HG03354 (cell line): ENCODE data around the gene CRYBG3.

ENCODE experiments used
- ATAC-seq: cut with Tn5 transposase; IDR thresholded peaks from one replicate; pipeline ENCODE4 v1.9.1; 2021; ENCODE audit warnings: mild to moderate bottlenecking; ENCODE audit not compliant: unreplicated experiment, poor library complexity, severe bottlenecking

CRYBG3 gene

DNA sequence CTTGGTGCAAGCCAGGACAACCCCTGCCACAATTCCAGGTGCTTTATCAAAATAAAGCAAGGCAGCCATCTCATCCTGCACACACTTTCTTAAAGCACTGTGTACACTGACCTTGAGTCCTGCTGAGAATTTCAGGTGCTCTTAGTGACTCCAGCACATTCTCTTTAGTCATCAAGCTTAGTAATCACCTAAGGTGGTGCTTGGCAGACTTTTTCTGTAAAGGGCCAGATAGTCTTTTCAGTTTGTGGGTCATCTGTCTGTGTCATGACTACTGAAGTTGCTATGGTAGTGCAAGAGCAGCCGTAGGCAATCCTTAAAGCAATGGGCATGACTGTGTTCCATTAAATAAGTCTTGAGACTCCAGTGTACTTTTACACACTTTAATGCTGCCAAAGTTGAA is 114.0 kb downstream of the CRYBG3 start:
- ATAC-seq, result no peak

GRCh38 chr3:97937205-97937604 is 115.4 kb downstream of the CRYBG3 start:
- no peak for ATAC-seq

- no peak for ATAC-seq
These were observed 116.6 kb downstream of the CRYBG3 start for GRCh38 chr3:97938444-97938843.

- ATAC-seq, result no peak
These were observed 117.6 kb downstream of the CRYBG3 start for GRCh38 chr3:97939401-97939800.

DNA sequence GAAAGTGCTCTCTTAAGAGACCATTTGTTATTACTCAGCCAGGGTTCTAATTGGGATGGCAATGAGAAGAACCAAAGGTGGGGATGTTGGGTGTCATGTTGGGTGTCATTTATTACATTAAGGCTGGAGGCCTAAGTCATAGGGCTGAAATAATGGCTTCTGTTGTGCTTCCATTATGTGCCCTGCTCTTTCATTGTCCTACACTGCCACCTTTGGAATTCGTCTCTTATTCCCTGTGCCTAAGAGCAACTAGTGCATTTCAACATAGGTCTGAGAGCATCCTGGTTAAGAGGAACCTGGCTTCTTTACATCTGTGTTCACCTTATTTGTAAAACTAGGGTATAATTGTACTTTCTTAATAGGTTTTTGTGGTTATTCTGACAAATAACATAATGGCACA is 118.2 kb downstream of the CRYBG3 start:
- no peak for ATAC-seq

GRCh38 chr3:97942801-97943546 is 121.2 kb downstream of the CRYBG3 start:
- ATAC-seq, result no peak

- no peak for ATAC-seq
These were observed 126.7 kb downstream of the CRYBG3 start for GRCh38 chr3:97948351-97949109.

- no peak for ATAC-seq
These were observed 127.3 kb downstream of the CRYBG3 start for GRCh38 chr3:97949110-97949485.

DNA sequence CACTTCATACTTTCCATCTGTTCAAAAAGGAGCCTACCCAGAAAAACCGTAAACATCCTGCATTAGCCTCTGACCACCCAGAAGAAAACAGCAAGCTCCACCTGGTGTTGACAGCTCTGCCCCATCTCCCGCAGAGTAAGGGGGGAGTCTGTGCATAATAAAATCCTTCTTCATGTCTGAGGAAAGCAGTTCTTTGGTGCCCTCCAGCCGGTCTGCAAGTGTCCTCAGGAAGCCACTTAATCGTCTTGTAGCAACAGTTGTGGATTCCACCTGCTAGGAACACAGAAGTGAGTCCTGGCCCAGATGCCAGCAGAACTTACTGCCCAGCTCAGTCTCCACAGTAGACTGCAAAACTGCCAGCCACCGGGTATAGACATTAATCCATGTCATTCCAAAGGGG is 127.9 kb downstream of the CRYBG3 start:
- no peak for ATAC-seq

- ATAC-seq, result no peak
These were observed 128.5 kb downstream of the CRYBG3 start for GRCh38 chr3:97950360-97950759.

DNA sequence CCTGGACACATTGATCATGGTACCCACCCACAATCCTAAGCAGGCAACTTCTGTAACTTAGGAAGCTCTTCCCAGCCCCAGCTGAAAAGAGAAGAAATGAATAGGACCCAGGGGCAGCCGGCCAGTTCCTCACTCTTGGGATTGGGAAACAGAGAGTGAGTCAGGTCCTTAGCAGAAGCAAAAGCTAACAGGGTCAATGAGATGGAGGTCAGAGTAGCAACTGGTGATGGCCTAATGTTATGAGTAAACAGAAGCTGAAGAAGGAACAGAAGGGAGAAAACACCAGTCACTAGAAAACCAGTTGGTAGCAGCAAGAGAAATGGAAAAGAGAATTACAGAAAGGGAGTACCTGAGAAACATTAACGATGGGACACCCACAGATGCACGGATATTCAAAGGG is 130.5 kb downstream of the CRYBG3 start:
- no peak for ATAC-seq

- no peak for ATAC-seq
These were observed 131.1 kb downstream of the CRYBG3 start for GRCh38 chr3:97952872-97953271.

DNA sequence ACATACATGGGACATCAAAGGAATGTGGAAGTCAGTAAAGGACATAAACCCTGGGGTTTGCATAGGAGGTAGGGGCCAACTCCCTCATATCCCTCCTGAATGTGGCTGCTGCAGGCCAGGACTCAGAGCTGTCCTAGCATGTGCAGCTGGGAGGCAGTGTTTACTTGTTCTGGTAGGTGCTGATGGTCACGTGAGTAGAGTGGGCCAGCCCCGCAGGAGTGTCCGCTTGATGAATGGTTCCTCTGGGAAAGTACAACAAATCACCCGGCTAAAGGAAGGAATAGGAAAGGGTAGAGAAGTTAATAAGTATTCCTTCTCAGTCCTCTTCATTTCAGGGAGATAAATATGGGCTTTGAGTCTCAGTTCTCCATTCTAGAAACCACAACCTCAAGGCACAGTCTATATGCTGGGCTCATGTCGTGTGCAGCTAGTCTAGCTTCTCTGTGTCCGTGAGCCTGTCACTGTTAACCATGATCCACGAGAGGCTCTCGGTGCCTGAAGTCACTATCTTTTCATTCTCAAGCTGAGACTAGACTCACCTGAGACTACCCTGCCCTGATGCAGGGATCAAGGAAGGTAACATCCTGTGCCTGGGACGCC is 132.5 kb downstream of the CRYBG3 start:
- ATAC-seq, result no peak

DNA sequence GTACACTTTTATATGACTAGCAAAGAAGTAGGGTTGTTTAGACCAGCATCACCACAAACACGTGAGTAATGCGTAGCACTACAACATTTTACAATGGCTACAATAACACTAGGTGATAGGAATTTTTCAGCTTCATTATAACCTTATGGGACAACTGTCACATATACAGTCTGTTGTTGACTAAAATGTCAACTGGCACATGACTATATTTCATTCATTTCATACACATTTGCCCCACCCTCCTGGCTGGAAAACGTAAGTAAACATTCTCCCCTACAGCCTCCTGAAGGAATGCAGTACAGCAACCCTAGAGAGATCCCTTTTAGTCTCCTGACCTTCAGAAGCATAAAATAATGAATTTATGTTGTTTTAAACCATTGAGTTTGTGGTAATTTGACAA is 134.2 kb downstream of the CRYBG3 start:
- no peak for ATAC-seq

- ATAC-seq, result no peak
These were observed 136.0 kb downstream of the CRYBG3 start for GRCh38 chr3:97957617-97958311.

DNA sequence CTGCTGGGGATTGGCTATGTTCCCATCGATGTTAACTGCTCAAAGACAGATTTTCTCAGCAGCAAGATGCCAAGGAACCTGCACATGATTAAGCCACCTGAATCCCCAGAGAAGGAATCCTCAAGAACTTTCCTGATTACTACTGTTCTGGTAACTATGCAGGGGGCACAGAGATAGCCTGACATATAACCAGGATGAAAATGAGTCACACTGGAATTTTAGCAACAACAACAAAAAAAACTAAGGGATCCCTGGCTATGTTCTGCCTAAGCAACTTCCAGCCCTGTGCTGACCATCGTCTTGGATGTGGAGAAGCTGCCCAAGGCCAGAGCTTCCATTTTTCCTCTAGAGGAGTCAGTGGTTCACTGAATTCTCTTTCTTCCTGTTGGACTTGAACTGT is 136.6 kb downstream of the CRYBG3 start:
- ATAC-seq, result no peak

GRCh38 chr3:97958796-97959195 is 137.0 kb downstream of the CRYBG3 start:
- no peak for ATAC-seq

DNA sequence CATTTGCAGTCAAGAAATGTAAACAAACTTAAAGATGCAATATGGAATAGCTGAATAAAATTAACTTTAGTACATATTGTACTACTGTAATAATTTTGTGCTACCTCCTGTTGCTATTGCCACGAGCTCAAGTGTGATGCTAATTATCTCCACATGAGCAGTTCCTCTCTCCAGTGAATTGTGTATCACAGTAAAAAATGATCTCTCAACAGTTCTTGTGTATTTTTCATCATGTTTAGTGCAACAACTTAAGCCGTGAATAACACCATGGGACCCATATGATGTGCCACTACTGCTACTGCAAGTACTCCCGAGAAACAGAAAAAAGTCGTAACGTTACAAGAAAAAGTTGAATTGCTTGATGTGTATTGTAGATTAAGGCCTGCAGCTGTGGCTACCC is 138.1 kb downstream of the CRYBG3 start:
- no peak for ATAC-seq

GRCh38 chr3:97960551-97960950 is 138.7 kb downstream of the CRYBG3 start:
- ATAC-seq, result no peak

GRCh38 chr3:97960993-97961766 is 139.4 kb downstream of the CRYBG3 start:
- ATAC-seq, result no peak
